ENCODE measurements around the gene KANTR.

DNA sequence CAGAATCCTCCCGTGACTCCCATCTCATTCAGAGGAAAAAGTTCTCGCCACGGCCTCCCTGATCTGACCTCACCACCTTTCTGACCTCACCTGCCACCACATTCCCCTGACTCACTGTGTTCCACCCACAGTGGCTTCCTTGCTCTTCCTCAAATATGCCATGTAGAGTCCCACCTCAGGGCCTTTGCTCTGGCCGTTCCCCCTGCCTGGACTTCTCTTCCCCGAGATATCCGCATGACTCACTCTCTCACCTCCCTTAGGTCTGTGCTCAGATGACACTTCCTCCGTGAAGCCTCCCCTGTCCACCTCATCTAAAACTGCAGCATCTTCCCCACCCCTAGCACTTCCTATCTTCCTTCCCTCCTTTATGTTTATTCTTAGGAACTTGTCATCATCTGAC lies 18.9 kb upstream of the KANTR start:
- TF ChIP-seq, protein P1, sequence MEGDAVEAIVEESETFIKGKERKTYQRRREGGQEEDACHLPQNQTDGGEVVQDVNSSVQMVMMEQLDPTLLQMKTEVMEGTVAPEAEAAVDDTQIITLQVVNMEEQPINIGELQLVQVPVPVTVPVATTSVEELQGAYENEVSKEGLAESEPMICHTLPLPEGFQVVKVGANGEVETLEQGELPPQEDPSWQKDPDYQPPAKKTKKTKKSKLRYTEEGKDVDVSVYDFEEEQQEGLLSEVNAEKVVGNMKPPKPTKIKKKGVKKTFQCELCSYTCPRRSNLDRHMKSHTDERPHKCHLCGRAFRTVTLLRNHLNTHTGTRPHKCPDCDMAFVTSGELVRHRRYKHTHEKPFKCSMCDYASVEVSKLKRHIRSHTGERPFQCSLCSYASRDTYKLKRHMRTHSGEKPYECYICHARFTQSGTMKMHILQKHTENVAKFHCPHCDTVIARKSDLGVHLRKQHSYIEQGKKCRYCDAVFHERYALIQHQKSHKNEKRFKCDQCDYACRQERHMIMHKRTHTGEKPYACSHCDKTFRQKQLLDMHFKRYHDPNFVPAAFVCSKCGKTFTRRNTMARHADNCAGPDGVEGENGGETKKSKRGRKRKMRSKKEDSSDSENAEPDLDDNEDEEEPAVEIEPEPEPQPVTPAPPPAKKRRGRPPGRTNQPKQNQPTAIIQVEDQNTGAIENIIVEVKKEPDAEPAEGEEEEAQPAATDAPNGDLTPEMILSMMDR (conservative IDR thresholded peaks at IDR 0.05; ENCODE audit: low read depth, low read length), result no peak
- TF ChIP-seq EZH2 (IDR thresholded peaks at IDR 0.05; ENCODE audit: low read length, unreplicated experiment), result no peak

Measured in PC-3 (cell line).